ENCODE measurements around the gene CLTC.

Gene CLTC

GRCh38 chr17:59649886-59650285, 30.2 kb downstream of the CLTC start:
- H3K27ac ChIP-seq (replicated peaks): no peak overlapping the region
- H3K27me3 ChIP-seq (ENCODE audit: insufficient read depth, poor library complexity, severe bottlenecking): no peaks in the 10 kb centered on the region
- no peak for DNase-seq (ENCODE audit: low read depth in 1 of 2, low spot score in 1 of 2)
- no peak overlapping the region for H3K4me3 ChIP-seq (replicated peaks; ENCODE audit: insufficient read depth, low read length)
- TF ChIP-seq, protein P1, sequence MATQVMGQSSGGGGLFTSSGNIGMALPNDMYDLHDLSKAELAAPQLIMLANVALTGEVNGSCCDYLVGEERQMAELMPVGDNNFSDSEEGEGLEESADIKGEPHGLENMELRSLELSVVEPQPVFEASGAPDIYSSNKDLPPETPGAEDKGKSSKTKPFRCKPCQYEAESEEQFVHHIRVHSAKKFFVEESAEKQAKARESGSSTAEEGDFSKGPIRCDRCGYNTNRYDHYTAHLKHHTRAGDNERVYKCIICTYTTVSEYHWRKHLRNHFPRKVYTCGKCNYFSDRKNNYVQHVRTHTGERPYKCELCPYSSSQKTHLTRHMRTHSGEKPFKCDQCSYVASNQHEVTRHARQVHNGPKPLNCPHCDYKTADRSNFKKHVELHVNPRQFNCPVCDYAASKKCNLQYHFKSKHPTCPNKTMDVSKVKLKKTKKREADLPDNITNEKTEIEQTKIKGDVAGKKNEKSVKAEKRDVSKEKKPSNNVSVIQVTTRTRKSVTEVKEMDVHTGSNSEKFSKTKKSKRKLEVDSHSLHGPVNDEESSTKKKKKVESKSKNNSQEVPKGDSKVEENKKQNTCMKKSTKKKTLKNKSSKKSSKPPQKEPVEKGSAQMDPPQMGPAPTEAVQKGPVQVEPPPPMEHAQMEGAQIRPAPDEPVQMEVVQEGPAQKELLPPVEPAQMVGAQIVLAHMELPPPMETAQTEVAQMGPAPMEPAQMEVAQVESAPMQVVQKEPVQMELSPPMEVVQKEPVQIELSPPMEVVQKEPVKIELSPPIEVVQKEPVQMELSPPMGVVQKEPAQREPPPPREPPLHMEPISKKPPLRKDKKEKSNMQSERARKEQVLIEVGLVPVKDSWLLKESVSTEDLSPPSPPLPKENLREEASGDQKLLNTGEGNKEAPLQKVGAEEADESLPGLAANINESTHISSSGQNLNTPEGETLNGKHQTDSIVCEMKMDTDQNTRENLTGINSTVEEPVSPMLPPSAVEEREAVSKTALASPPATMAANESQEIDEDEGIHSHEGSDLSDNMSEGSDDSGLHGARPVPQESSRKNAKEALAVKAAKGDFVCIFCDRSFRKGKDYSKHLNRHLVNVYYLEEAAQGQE (IDR thresholded peaks at IDR 0.05; ENCODE audit: insufficient replicate concordance, low read depth): no peak
- TF ChIP-seq GABPA (IDR thresholded peaks at IDR 0.05; ENCODE audit: low read depth) (no peak), SPI1 (IDR thresholded peaks at IDR 0.05; ENCODE audit: borderline replicate concordance, low read depth) (no peak), POLR2AphosphoS5 (IDR thresholded peaks at IDR 0.05; ENCODE audit: low read depth) (no peak)
- TF ChIP-seq, protein P2, sequence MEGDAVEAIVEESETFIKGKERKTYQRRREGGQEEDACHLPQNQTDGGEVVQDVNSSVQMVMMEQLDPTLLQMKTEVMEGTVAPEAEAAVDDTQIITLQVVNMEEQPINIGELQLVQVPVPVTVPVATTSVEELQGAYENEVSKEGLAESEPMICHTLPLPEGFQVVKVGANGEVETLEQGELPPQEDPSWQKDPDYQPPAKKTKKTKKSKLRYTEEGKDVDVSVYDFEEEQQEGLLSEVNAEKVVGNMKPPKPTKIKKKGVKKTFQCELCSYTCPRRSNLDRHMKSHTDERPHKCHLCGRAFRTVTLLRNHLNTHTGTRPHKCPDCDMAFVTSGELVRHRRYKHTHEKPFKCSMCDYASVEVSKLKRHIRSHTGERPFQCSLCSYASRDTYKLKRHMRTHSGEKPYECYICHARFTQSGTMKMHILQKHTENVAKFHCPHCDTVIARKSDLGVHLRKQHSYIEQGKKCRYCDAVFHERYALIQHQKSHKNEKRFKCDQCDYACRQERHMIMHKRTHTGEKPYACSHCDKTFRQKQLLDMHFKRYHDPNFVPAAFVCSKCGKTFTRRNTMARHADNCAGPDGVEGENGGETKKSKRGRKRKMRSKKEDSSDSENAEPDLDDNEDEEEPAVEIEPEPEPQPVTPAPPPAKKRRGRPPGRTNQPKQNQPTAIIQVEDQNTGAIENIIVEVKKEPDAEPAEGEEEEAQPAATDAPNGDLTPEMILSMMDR (IDR thresholded peaks at IDR 0.05; ENCODE audit: insufficient read depth, low read length): no peak

DNA sequence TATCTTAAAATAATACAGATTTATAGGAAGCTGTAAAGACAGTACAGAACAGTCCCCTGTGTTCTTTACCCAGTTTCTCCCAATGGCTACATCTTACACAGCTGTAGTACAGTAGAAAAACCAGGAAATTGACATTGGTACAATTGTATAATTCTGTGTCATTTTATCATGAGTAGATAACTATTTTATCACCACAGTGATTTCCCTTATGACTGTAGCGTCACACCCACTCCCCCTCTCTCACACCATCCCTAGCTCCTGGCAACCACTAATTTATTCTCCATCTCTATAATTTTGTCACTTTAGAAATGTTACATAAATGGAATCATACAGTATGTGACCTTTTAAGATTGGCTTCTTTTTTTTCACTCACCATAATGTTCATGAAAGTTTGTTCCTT, 30.9 kb downstream of the CLTC start:
- no peaks in the 10 kb centered on the region for H3K27me3 ChIP-seq (ENCODE audit: insufficient read depth, poor library complexity, severe bottlenecking)
- TF ChIP-seq, protein P2 (IDR thresholded peaks at IDR 0.05; ENCODE audit: insufficient read depth, low read length): no peak
- TF ChIP-seq, protein P1 (IDR thresholded peaks at IDR 0.05; ENCODE audit: insufficient replicate concordance, low read depth): no peak
- TF ChIP-seq POLR2AphosphoS5 (IDR thresholded peaks at IDR 0.05; ENCODE audit: low read depth) (no peak), SPI1 (IDR thresholded peaks at IDR 0.05; ENCODE audit: borderline replicate concordance, low read depth) (no peak), GABPA (IDR thresholded peaks at IDR 0.05; ENCODE audit: low read depth) (no peak)
- H3K27ac ChIP-seq (replicated peaks): no peak overlapping the region
- H3K4me3 ChIP-seq (replicated peaks; ENCODE audit: insufficient read depth, low read length): no peak overlapping the region
- DNase-seq (ENCODE audit: low read depth in 1 of 2, low spot score in 1 of 2): no peak

GRCh38 chr17:59651346-59651745, 31.7 kb downstream of the CLTC start:
- DNase-seq (ENCODE audit: low read depth in 1 of 2, low spot score in 1 of 2): no peak
- no peak overlapping the region for H3K4me3 ChIP-seq (replicated peaks; ENCODE audit: insufficient read depth, low read length)
- H3K27me3 ChIP-seq (ENCODE audit: insufficient read depth, poor library complexity, severe bottlenecking): no peaks in the 10 kb centered on the region
- TF ChIP-seq, protein P2 (IDR thresholded peaks at IDR 0.05; ENCODE audit: insufficient read depth, low read length): no peak
- TF ChIP-seq, protein P1 (IDR thresholded peaks at IDR 0.05; ENCODE audit: insufficient replicate concordance, low read depth): no peak
- no peak for TF ChIP-seq GABPA (IDR thresholded peaks at IDR 0.05; ENCODE audit: low read depth)
- no peak overlapping the region for H3K27ac ChIP-seq (replicated peaks)

Measured in HL-60 (cell line).